Measurements from ENCODE around the gene GP5.

Gene GP5

DNA sequence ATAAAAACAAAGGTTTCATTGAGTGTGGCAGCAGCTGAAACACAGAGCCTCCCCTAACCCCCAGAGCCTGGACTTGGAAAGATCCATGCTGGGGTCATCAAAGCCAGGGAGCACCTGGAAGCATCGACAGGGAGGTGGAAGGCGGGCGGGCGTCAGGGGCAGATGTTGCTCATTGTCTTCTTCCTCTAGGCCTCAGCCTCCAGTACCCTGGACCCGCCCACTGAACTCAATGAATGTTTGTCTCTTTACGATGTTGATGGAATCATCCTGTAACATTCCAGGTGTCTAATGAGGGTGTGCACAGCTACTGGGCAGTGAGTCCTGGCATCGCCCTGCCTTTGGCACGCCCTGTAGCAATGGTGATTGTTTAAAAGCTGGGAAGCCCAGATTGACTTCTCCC, 9.8 kb downstream of the GP5 start:
- TF ChIP-seq, protein P1, sequence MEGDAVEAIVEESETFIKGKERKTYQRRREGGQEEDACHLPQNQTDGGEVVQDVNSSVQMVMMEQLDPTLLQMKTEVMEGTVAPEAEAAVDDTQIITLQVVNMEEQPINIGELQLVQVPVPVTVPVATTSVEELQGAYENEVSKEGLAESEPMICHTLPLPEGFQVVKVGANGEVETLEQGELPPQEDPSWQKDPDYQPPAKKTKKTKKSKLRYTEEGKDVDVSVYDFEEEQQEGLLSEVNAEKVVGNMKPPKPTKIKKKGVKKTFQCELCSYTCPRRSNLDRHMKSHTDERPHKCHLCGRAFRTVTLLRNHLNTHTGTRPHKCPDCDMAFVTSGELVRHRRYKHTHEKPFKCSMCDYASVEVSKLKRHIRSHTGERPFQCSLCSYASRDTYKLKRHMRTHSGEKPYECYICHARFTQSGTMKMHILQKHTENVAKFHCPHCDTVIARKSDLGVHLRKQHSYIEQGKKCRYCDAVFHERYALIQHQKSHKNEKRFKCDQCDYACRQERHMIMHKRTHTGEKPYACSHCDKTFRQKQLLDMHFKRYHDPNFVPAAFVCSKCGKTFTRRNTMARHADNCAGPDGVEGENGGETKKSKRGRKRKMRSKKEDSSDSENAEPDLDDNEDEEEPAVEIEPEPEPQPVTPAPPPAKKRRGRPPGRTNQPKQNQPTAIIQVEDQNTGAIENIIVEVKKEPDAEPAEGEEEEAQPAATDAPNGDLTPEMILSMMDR (IDR thresholded peaks at IDR 0.05) = no peak

DNA sequence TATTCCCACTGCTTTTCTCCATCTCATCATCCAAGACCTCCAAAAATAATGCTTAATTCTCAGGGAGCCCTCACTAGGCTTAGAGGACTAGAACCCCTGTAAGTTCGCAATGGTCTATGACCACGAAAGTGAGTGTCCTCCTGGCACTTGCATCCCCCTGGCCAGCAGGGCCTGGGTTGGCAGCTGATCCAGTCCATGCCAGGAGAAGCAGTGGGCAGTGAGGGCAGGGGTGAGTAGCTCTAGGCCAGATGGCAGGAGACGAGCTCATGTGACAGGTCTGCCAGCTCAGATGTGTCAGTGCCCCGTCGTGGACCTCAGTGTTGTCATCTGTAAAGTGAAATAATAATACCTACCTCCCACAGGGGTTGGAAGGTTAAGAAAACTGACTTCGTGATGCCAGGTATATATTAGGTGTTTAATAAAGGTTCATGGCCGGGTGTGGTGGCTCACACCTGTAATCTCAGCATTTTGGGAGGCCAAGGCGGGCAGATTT, 11.1 kb downstream of the GP5 start:
- TF ChIP-seq, protein P1 (IDR thresholded peaks at IDR 0.05) = no peak

DNA sequence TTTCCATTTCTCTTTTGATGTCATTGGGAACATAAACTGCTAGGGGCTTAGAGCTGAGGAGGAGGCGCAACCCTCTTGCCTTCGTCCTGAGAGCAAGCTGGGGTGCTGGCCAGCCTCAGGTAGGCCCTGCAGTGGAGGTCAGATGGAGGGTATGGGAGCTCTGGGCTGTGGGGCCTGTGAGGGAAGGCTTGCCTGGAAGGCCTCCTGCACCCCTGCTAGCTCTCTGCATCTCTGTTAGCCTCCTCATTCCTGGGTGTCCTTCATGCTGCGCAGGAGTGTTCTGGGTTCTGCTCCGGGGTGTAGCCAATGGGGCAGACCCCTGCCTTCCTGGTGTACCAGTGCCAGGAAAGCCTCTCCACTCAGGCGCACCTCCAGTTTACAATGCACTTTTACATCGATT, 11.8 kb downstream of the GP5 start:
- TF ChIP-seq, protein P1 (IDR thresholded peaks at IDR 0.05) = no peak

DNA sequence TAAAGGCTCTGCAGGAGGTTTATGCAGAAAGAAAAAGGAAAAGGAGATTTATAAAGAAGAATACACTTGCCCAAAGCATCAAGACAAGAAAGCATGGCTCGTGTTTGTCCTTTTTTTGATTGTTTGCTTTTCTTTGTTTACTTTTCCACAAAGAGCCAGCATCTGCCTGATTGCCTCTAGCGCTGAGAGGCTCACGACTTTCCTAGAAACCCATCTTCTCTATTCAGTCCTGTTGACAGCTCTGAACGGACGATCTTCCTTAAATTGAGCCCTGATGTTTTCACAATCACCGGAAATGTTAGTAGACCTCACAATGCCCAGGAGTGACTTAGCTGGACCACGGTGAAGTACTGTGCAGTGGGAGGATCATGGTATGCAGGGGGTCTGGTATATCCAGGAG, 12.4 kb downstream of the GP5 start:
- TF ChIP-seq, protein P1 (IDR thresholded peaks at IDR 0.05) = no peak

DNA sequence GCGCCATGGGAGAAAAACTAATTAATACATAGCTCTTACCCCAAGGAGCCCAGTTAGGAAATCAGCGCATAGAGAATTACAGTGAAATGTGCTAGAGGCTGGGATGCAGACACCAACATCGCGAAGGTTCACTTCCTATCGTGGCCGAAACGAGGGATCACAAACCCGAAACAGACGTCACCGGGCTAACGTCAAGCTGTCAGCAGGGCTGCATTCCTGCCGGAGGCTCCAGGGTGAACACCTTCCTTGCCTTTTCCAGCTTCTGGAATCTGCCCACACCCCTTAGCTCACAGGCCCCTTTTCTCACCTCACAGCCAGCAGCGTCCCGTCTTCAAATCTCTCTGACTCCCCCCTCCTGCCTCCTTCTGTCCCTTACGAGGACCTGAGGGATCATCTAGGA, 13.0 kb downstream of the GP5 start:
- TF ChIP-seq, protein P1 (IDR thresholded peaks at IDR 0.05) = no peak

DNA sequence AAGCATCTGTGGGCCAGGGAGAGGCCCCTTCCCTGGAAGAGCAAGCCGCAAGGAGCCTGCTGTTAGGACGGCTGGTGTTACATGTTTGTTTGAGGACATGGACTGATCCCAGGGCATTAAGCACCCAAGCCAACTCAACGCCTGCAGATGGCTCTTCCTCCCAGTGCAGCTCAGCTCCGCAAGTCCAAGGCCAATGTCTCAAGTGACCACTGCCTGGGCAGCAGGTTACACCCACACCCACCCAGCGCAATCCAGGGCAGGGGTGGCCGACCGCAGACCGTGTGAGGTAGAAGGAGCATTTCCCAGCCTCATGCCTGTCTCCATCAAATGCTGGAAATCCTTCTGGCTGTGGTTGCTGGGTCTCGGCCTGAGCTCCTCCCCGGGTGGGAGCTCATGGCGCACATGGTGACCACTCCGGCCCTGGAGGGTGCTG, 14.5 kb downstream of the GP5 start:
- TF ChIP-seq, protein P1 (IDR thresholded peaks at IDR 0.05) = no peak

DNA sequence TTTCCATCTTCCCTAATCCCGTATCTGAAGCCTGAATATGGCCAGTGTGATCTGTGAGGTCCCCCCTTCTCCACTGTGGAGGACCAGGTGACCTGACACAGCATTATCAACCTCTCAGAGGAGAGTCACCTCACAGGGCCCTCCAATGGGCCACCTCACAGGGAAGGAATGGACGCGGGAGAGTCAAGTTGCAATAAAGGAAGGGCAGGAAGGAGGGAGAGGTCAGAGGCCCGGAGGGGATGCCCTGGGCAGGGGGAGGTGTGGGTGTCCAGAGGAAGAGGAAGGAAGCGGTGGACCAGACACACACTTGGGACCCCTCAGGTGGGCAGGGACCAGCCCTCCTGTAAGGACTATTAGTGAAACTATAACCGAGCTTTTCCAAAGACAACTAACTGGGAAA, 14.9 kb downstream of the GP5 start:
- TF ChIP-seq, protein P1 (IDR thresholded peaks at IDR 0.05) = no peak

DNA sequence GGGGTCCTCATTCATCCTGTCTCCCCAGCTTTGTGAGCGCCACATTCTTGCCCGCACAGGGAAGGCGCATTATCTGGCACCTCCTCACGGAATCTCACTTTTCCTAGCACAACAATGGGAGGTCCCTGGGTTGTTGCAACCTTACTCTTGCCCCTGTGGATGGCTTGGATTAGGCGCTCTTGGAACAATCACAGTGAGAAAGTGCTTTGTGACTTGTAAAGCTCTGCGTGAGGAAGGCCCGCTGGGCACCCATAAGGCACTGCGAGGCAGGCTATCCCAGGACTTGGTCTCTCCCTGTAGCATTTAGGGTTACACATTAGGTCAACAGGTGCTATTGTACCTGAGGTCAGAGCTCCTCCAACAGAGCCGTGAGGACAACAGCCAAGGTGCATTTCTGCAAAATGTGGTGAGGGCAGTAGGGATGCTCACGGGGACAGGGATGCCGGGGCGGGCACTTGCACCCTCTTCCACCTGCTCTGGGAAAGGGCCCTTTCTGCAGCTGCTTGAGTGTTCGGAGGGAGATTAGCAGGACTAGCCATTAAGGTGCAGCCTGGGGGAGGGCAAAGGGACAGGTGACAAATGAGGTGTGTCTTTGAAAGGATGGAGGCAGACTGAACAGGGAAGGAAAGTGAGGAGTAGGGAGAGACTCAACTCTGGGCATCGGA, 15.7 kb downstream of the GP5 start:
- TF ChIP-seq, protein P1 (IDR thresholded peaks at IDR 0.05) = no peak
